H1 (cell line): ENCODE data around the gene SLC44A1. TPM values are rescaled to one million over a fixed set of nuclear protein-coding genes. Genes with fewer than 3 reads are reported as not detected.

Experiments
- CTCF ChIA-PET: fragments of 300-600 bp; sonication (Branson Sonifier 250); formaldehyde crosslinking; loops from one replicate; lab custom pipeline; 2021; ENCODE audit not compliant: partially characterized antibody; lab: Charles Lee
- POLR2A ChIA-PET: fragments of 300-600 bp; sonication (Branson Sonifier 250); formaldehyde crosslinking; loops from one replicate; lab custom pipeline; 2021; ENCODE audit warnings: inconsistent platforms; ENCODE audit not compliant: partially characterized antibody; lab: Charles Lee
- DNase-seq, 2 experiments: peaks; one replicate each; pipeline versions ENCODE4 v3.0.0 to v3.0.0-alpha.2; 2010 to 2022; ENCODE audit warnings: low spot score in 2 of 2, low read depth in 1 of 2, mixed read lengths in 1 of 2
- FAIRE-seq: peaks from 2 replicates; lab custom pipeline; 2011; peaks lifted over from hg19 to GRCh38; lab: Jason Lieb, UNC
- H2AFZ ChIP-seq: 2 replicates; pipeline ENCODE4 v1.8.1; 2012; ENCODE audit warnings: low read length, inconsistent platforms
- H2AK5ac ChIP-seq: 2 replicates; pipeline ENCODE4 v1.6.1; 2013; ENCODE audit warnings: low read depth, low read length
- H2BK120ac ChIP-seq: replicated peaks from 2 replicates; pipeline ENCODE3; 2013; ENCODE audit warnings: low read depth, low read length, inconsistent platforms
- H2BK12ac ChIP-seq: 2 replicates; pipeline ENCODE4 v1.6.1; 2013; ENCODE audit warnings: low read depth, low read length
- H2BK15ac ChIP-seq: 2 replicates; pipeline ENCODE4 v1.6.1; 2013; ENCODE audit warnings: low read length
- H2BK20ac ChIP-seq: 2 replicates; pipeline ENCODE4 v1.6.1; 2013; ENCODE audit warnings: low read length
- H2BK5ac ChIP-seq: 2 replicates; pipeline ENCODE4 v1.6.1; 2013; ENCODE audit warnings: low read depth, low read length
- H3K14ac ChIP-seq: 2 replicates; pipeline ENCODE4 v1.6.1; 2013; ENCODE audit warnings: inconsistent platforms; ENCODE audit not compliant: insufficient read length
- H3K18ac ChIP-seq: 2 replicates; pipeline ENCODE4 v1.6.1; 2013; ENCODE audit warnings: low read length; ENCODE audit errors: extremely low read depth
- H3K23ac ChIP-seq: 2 replicates; pipeline ENCODE4 v1.6.1; 2013; ENCODE audit warnings: inconsistent platforms; ENCODE audit not compliant: insufficient read length
- H3K23me2 ChIP-seq: 2 replicates; pipeline ENCODE4 v1.6.1; 2013; ENCODE audit warnings: low read depth, low read length
- H3K27ac ChIP-seq: 2 replicates; pipeline ENCODE4 v1.6.1; 2011; ENCODE audit warnings: low read depth, low read length, inconsistent platforms
- H3K27me3 ChIP-seq, 4 experiments: replicated peaks in 1 of 4; 1 replicate in 1 of 4; 2 replicates in 3 of 4; pipeline versions ENCODE4 v1.6.1 to v1.8.1; 2011 to 2013; ENCODE audit warnings: low read length in 3 of 4, mild to moderate bottlenecking in 3 of 4, inconsistent platforms in 2 of 4, mixed read lengths in 2 of 4, moderate library complexity in 1 of 4; ENCODE audit not compliant: control insufficient read depth in 3 of 4, insufficient read depth in 3 of 4; ENCODE audit errors: extremely low read depth in 1 of 4
- H3K36me3 ChIP-seq, 4 experiments: 2 replicates each; pipeline versions ENCODE4 v1.6.1 to v1.8.1; 2011 to 2013; ENCODE audit warnings: mild to moderate bottlenecking in 4 of 4, low read length in 3 of 4, moderate library complexity in 2 of 4, control low read depth in 1 of 4, inconsistent platforms in 1 of 4; ENCODE audit not compliant: insufficient read depth in 4 of 4, control insufficient read depth in 2 of 4
- H3K4ac ChIP-seq: replicated peaks from 2 replicates; pipeline ENCODE3; 2013; ENCODE audit warnings: low read length, low read depth, mixed read lengths, inconsistent platforms; ENCODE audit not compliant: insufficient read length
- H3K4me1 ChIP-seq, 4 experiments: replicated peaks in 1 of 4; 1 replicate in 1 of 4; 2 replicates in 3 of 4; pipeline versions ENCODE4 v1.6.1 to v1.8.1; 2011 to 2013; ENCODE audit warnings: low read length in 3 of 4, inconsistent platforms in 2 of 4, mixed read lengths in 1 of 4; ENCODE audit not compliant: insufficient read depth in 4 of 4, control insufficient read depth in 3 of 4
- H3K4me2 ChIP-seq, 2 experiments: 2 replicates each; pipeline versions ENCODE4 v1.6.1 to v1.8.1; 2011 to 2013; ENCODE audit warnings: low read depth in 2 of 2, low read length in 2 of 2, control low read depth in 1 of 2, inconsistent platforms in 1 of 2, mild to moderate bottlenecking in 1 of 2; ENCODE audit not compliant: insufficient read depth in 1 of 2
- H3K4me3 ChIP-seq, 4 experiments: fragments of 200-600, 300-600 bp in 1 of 4; sonication (generic), shearing (Covaris generic), sonication (Bioruptor Twin) in 1 of 4; 2 replicates each; pipeline versions ENCODE4 v1.5.1 to v1.8.1; 2011 to 2016; ENCODE audit warnings: low read length in 4 of 4, low read depth in 3 of 4, control low read depth in 2 of 4, inconsistent platforms in 2 of 4, mild to moderate bottlenecking in 2 of 4, mixed read lengths in 1 of 4, moderate library complexity in 1 of 4; ENCODE audit not compliant: insufficient read depth in 2 of 4; ENCODE audit errors: extremely low read depth in 1 of 4
- H3K56ac ChIP-seq: replicated peaks from 2 replicates; pipeline ENCODE3; 2013; ENCODE audit warnings: low read depth, mild to moderate bottlenecking, mixed read lengths, low read length, inconsistent platforms; ENCODE audit not compliant: insufficient read length
- H3K79me1 ChIP-seq: 2 replicates; pipeline ENCODE4 v1.6.1; 2013; ENCODE audit warnings: low read depth, low read length, control low read depth
- H3K79me2 ChIP-seq, 2 experiments: 2 replicates each; pipeline versions ENCODE4 v1.6.1 to v1.8.1; 2012 to 2013; ENCODE audit warnings: low read length in 2 of 2, mild to moderate bottlenecking in 2 of 2, inconsistent platforms in 1 of 2; ENCODE audit not compliant: insufficient read depth in 2 of 2, control insufficient read depth in 1 of 2
- H3K9ac ChIP-seq, 4 experiments: replicated peaks in 1 of 4; 1 replicate in 1 of 4; 2 replicates in 3 of 4; pipeline versions ENCODE4 v1.6.1 to v1.8.1; 2011 to 2013; ENCODE audit warnings: low read depth in 3 of 4, low read length in 3 of 4, control low read depth in 2 of 4, mild to moderate bottlenecking in 2 of 4, moderate library complexity in 2 of 4, inconsistent platforms in 1 of 4; ENCODE audit errors: extremely low read depth in 1 of 4
- H3K9me3 ChIP-seq, 2 experiments: 2 replicates each; pipeline versions ENCODE4 v1.6.1 to v1.8.1; 2012 to 2013; ENCODE audit warnings: mild to moderate bottlenecking in 2 of 2, moderate library complexity in 2 of 2, control low read depth in 1 of 2, inconsistent platforms in 1 of 2, low read depth in 1 of 2, low read length in 1 of 2, mixed read lengths in 1 of 2; ENCODE audit not compliant: insufficient read depth in 2 of 2
- H4K20me1 ChIP-seq, 2 experiments: replicated peaks in 1 of 2; 2 replicates each; pipeline versions ENCODE3 to v1.8.1; 2011 to 2013; ENCODE audit warnings: inconsistent platforms in 2 of 2, low read length in 2 of 2, mild to moderate bottlenecking in 1 of 2; ENCODE audit not compliant: insufficient read depth in 2 of 2, control insufficient read depth in 1 of 2
- H4K5ac ChIP-seq: 2 replicates; pipeline ENCODE4 v1.6.1; 2013; ENCODE audit warnings: low read length, low read depth, mixed read lengths, inconsistent platforms; ENCODE audit not compliant: insufficient read length
- H4K8ac ChIP-seq: 2 replicates; pipeline ENCODE4 v1.8.0; 2013; ENCODE audit warnings: mild to moderate bottlenecking, moderate library complexity, low read length, inconsistent platforms; ENCODE audit not compliant: insufficient read depth; ENCODE audit errors: extremely low read depth
- H4K91ac ChIP-seq: replicated peaks from 2 replicates; pipeline ENCODE3; 2013; ENCODE audit warnings: low read length, mixed read lengths, inconsistent platforms; ENCODE audit not compliant: insufficient read length
- CEBPB ChIP-seq: IDR thresholded peaks from 2 replicates; pipeline ENCODE4 v1.6.1; 2012; ENCODE audit warnings: low read depth, low read length
- KDM5A ChIP-seq: fragments of 200-600 bp; IDR thresholded peaks from 2 replicates; pipeline ENCODE4 v1.7.1; 2012; ENCODE audit warnings: mild to moderate bottlenecking, low read length, inconsistent platforms, mixed read lengths
- NRF1 ChIP-seq: IDR thresholded peaks from 2 replicates; pipeline ENCODE4 v1.6.1; 2011; ENCODE audit warnings: mild to moderate bottlenecking, low read depth, low read length, improper control_type of control experiment
- TAF1 ChIP-seq: IDR thresholded peaks from 2 replicates; pipeline ENCODE4 v1.6.1; 2011; ENCODE audit warnings: mild to moderate bottlenecking, low read depth, low read length
- ZNF274 ChIP-seq: IDR thresholded peaks from 2 replicates; pipeline ENCODE4 v1.7.0; 2012; ENCODE audit warnings: low read length, borderline replicate concordance; ENCODE audit errors: extremely low read depth
- WGBS, 2 experiments: shearing (Covaris generic) in 1 of 2; methylation state at CpG; one replicate each; pipeline versions ENCODE4 v1.1.6 to v1.1.7; 2013 to 2015; ENCODE audit warnings: low lambda C conversion rate in 2 of 2, mixed read lengths in 2 of 2, inconsistent platforms in 1 of 2, low coverage in 1 of 2, missing lambda C conversion rate in 1 of 2; ENCODE audit not compliant: insufficient replicate concordance in 2 of 2, insufficient coverage in 1 of 2, insufficient read length in 1 of 2; ENCODE audit errors: extremely low coverage in 1 of 2, missing lambda C conversion rate in 1 of 2; 5-methylcytosine and 5-hydroxymethylcytosine counted together
- polyA plus RNA-seq, 7 experiments: library from polyadenylated mRNA; depleted of rRNA in 3 of 7; stranded (reverse) in 5 of 7; unstranded in 2 of 7; fragments of >200 nt in 5 of 7; fragments of 200-250 nt in 2 of 7; gene quantifications; 1 replicate in 5 of 7; 2 replicates in 1 of 7; 4 replicates in 1 of 7; pipeline versions ENCODE4 v1.2.1 to v1.2.3, GENCODE V29; 2011 to 2013; ENCODE audit warnings: missing spikeins in 2 of 7, mixed read lengths in 2 of 7
- total RNA-seq: library from RNA; stranded (reverse); fragmentation: NEBNext Ultra II Directional; extraction: Animal tissue kit (Norgen Biotek cat#: 25700); gene quantifications from 2 replicates; pipeline ENCODE4 v1.2.1, GENCODE V29; 2021

Gene SLC44A1
- total and polyA plus RNA-seq, 2 of the 8 experiments (the other 6 are each of a cell fraction or from before 2014, with no cell fraction given), result 30.5 to 71.2 TPM

DNA sequence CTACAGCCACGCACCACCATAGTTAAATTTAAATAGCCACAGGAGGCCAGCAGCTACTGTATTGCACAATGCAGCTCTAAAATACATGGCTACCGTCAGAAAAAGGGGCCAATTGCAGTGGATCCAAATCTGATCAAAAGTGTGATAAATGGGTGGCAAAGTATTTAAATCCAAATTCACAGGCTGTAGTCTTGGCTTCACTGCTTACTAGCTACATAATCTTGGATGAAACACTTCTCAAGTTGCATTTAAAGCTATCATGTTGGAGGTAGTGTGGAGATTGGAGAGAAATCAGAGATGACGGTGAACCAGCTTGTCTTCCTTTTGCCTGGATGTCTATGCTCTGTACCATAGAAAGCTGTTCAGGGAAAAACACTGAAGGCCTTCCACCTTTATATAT, 24.0 kb upstream of the SLC44A1 start:
- Histone ChIP-seq H2AFZ (no peak overlapping the region), H2BK15ac (no peak overlapping the region), H3K4ac (no peak overlapping the region), H3K4me3 (no peak overlapping the region), H3K9ac (no peak overlapping the region), H4K20me1 (no peaks in the 10 kb centered on the region), H3K27me3 (no peaks in the 10 kb centered on the region; a peak in 1 of 7 replicates), H3K79me2 (no peaks in the 10 kb centered on the region), H2BK12ac (no peak overlapping the region), H3K56ac (no peak overlapping the region), H3K9me3 (peaks cover 3 to 15% of the 10 kb centered on the region in 2 experiments; a peak in 1 of 4 replicates), H3K79me1 (no peaks in the 10 kb centered on the region), H4K91ac (no peak overlapping the region), H3K36me3 (peaks cover 0 to 14% (median 1%) of the 10 kb centered on the region in 4 experiments; a peak in 3 of 8 replicates), H2BK120ac (no peak overlapping the region), H3K27ac (no peak overlapping the region), H3K4me2 (no peak overlapping the region), H2AK5ac (no peak overlapping the region), H3K23ac (no peak overlapping the region), H3K4me1 (peaks cover 0 to 13% (median 4%) of the 10 kb centered on the region in 4 experiments; a peak in 2 of 7 replicates), H3K14ac (no peak overlapping the region), H3K23me2 (no peaks in the 10 kb centered on the region), H4K8ac (no peak overlapping the region), H2BK20ac (no peak overlapping the region), H3K18ac (no peak overlapping the region), H2BK5ac (no peak overlapping the region), H4K5ac (no peak overlapping the region)
- no peak for TF ChIP-seq NRF1
- no peak for TF ChIP-seq TAF1
- no peak for TF ChIP-seq KDM5A
- peak; percentile 67 for TF ChIP-seq CEBPB
- no peak for TF ChIP-seq ZNF274
- 89% methylated on average over 3 of the region's 3 CpGs; no CpG with 5 or more reads in 1 of the 2 experiments for WGBS, 2 experiments
- DNase-seq, result no peak
- FAIRE-seq, result no peak
- CTCF ChIA-PET, result interaction anchor here (0.8 to 3.8 kb wide), 5 partner anchors 10 to 412 kb away, joined by 3 to 15 read pairs (median 3); no protein-coding TSS in a partner anchor
- POLR2A ChIA-PET, result interaction anchor here (0.6 to 1.2 kb wide), 2 partner anchors 24 to 87 kb away, joined by 3 read pairs; partner anchors contain the start of gene SLC44A1
